Measurements from ENCODE around the gene CDC42SE1.

- TF ChIP-seq, protein P1, sequence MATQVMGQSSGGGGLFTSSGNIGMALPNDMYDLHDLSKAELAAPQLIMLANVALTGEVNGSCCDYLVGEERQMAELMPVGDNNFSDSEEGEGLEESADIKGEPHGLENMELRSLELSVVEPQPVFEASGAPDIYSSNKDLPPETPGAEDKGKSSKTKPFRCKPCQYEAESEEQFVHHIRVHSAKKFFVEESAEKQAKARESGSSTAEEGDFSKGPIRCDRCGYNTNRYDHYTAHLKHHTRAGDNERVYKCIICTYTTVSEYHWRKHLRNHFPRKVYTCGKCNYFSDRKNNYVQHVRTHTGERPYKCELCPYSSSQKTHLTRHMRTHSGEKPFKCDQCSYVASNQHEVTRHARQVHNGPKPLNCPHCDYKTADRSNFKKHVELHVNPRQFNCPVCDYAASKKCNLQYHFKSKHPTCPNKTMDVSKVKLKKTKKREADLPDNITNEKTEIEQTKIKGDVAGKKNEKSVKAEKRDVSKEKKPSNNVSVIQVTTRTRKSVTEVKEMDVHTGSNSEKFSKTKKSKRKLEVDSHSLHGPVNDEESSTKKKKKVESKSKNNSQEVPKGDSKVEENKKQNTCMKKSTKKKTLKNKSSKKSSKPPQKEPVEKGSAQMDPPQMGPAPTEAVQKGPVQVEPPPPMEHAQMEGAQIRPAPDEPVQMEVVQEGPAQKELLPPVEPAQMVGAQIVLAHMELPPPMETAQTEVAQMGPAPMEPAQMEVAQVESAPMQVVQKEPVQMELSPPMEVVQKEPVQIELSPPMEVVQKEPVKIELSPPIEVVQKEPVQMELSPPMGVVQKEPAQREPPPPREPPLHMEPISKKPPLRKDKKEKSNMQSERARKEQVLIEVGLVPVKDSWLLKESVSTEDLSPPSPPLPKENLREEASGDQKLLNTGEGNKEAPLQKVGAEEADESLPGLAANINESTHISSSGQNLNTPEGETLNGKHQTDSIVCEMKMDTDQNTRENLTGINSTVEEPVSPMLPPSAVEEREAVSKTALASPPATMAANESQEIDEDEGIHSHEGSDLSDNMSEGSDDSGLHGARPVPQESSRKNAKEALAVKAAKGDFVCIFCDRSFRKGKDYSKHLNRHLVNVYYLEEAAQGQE (IDR thresholded peaks at IDR 0.05; ENCODE audit: low read depth), result no peak
- TF ChIP-seq CREB1 (IDR thresholded peaks at IDR 0.05; ENCODE audit: low read depth) (no peak), FOXM1 (IDR thresholded peaks at IDR 0.05; ENCODE audit: borderline replicate concordance, low read depth) (no peak), EP300 (IDR thresholded peaks at IDR 0.05; ENCODE audit: borderline replicate concordance) (no peak), CEBPB (IDR thresholded peaks at IDR 0.05) (no peak), TCF12 (IDR thresholded peaks at IDR 0.05; ENCODE audit: low read depth) (no peak), TEAD4 (IDR thresholded peaks at IDR 0.05) (no peak), TAF1 (IDR thresholded peaks at IDR 0.05; ENCODE audit: low read depth) (no peak), RAD21 (IDR thresholded peaks at IDR 0.05; ENCODE audit: low read depth) (no peak), USF1 (IDR thresholded peaks at IDR 0.05) (no peak), EGR1 (IDR thresholded peaks at IDR 0.05) (no peak)
Measured at GRCh38 chr1:151062741-151063371, 3.4 kb upstream of the CDC42SE1 start.
